HG02588 (cell line): ENCODE data around the gene PTCRA.
"Not testable (repeated sequence)": the region's sequence is repeated elsewhere in the genome, so short reads cannot be mapped to it uniquely, and the experiment has no call there.

Experiments
- ATAC-seq: cut with Tn5 transposase; IDR thresholded peaks from one replicate; pipeline ENCODE4 v1.9.1; 2021; ENCODE audit warnings: mild to moderate bottlenecking, moderate library complexity; ENCODE audit not compliant: unreplicated experiment

PTCRA gene

GRCh38 chr6:42939810-42940167, 23.9 kb downstream of the PTCRA start:
- no peak for ATAC-seq

- ATAC-seq, result no peak
Measured at GRCh38 chr6:42940493-42941045, 24.7 kb downstream of the PTCRA start.

GRCh38 chr6:42941356-42941755, 25.5 kb downstream of the PTCRA start:
- not testable (repeated sequence) for ATAC-seq

- no peak for ATAC-seq
Measured at GRCh38 chr6:42942444-42942843, 26.6 kb downstream of the PTCRA start.

- no peak for ATAC-seq
Measured at GRCh38 chr6:42947950-42948349, 32.1 kb downstream of the PTCRA start.

- ATAC-seq, result no peak
Measured at GRCh38 chr6:42952389-42952788, 36.5 kb downstream of the PTCRA start.

GRCh38 chr6:42954405-42954804, 38.6 kb downstream of the PTCRA start:
- ATAC-seq, result not testable (repeated sequence)

GRCh38 chr6:42958125-42958524, 42.3 kb downstream of the PTCRA start:
- no peak for ATAC-seq

- ATAC-seq, result no peak
Measured at GRCh38 chr6:42959917-42960242, 44.0 kb downstream of the PTCRA start.

GRCh38 chr6:42960243-42961019, 44.6 kb downstream of the PTCRA start, which contains the start of gene GNMT:
TSS of gene GNMT (plus strand) at chr6:42960754. CDS start at chr6:42960768, 14 bp downstream.
- ATAC-seq, result no peak

GRCh38 chr6:42961020-42961470, 45.2 kb downstream of the PTCRA start:
- ATAC-seq, result no peak

GRCh38 chr6:42962096-42962495, 46.2 kb downstream of the PTCRA start:
- ATAC-seq, result no peak

- ATAC-seq, result no peak
Measured at GRCh38 chr6:42962502-42963178, 46.8 kb downstream of the PTCRA start.

GRCh38 chr6:42963179-42963854, 47.5 kb downstream of the PTCRA start:
- no peak for ATAC-seq

GRCh38 chr6:42963855-42964605, 48.2 kb downstream of the PTCRA start:
- ATAC-seq, result no peak

- ATAC-seq, result no peak
Measured at GRCh38 chr6:42966571-42966970, 50.7 kb downstream of the PTCRA start.

- ATAC-seq, result no peak
Measured at GRCh38 chr6:42967228-42967627, 51.4 kb downstream of the PTCRA start.

- no peak for ATAC-seq
Measured at GRCh38 chr6:42968126-42968701, 52.4 kb downstream of the PTCRA start.

GRCh38 chr6:42968783-42969182, 52.9 kb downstream of the PTCRA start:
- no peak for ATAC-seq

GRCh38 chr6:42969431-42969830, 53.6 kb downstream of the PTCRA start:
- ATAC-seq, result no peak
